SK-N-SH (cell line): ENCODE measurements around the gene PSME4.

ENCODE experiments used
- CHD2 ChIP-seq: fragments of 150-350 bp; IDR thresholded peaks from 2 replicates; pipeline ENCODE4 v1.6.1; 2018; ENCODE audit warnings: low read length; ENCODE audit not compliant: partially characterized antibody
- FOXJ3 ChIP-seq: sonication (generic); formaldehyde crosslinking; IDR thresholded peaks from 2 replicates; pipeline ENCODE4 v1.5.1; 2020; ENCODE audit warnings: mild to moderate bottlenecking, missing genetic modification reagents
- TF ChIP-seq, protein P1 (sequence below): fragments of 200-600 bp; sonication (generic); IDR thresholded peaks from 2 replicates; pipeline ENCODE4 v1.6.1; 2017; ENCODE audit warnings: antibody characterized with exemption, mild to moderate bottlenecking, moderate library complexity
- TF ChIP-seq, protein P2 (sequence below): IDR thresholded peaks from 2 replicates; pipeline ENCODE4 v1.4.0; 2012; ENCODE audit warnings: low read depth, borderline replicate concordance

DNA sequence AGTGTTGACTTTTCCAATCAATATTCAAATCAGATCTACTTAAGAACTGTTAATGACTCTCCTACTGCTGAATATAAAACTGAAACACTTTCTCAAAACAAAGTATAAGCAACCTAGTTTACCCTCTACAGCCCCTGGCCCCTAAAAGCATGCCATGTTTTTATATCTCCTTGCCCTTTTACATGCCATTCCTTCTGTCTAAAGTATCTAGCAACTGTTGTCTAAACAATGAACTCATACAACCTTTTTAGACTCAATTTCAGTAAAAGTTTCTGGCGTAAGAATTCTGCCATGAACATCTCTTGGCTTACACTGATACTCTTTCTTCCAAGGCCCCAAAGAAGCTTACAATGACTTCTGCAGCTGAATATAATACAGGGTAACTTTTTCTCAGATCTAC, 63.2 kb downstream of the PSME4 start:
- TF ChIP-seq FOXJ3 (CRISPR knock-in tag): no peak
- TF ChIP-seq, protein P1, sequence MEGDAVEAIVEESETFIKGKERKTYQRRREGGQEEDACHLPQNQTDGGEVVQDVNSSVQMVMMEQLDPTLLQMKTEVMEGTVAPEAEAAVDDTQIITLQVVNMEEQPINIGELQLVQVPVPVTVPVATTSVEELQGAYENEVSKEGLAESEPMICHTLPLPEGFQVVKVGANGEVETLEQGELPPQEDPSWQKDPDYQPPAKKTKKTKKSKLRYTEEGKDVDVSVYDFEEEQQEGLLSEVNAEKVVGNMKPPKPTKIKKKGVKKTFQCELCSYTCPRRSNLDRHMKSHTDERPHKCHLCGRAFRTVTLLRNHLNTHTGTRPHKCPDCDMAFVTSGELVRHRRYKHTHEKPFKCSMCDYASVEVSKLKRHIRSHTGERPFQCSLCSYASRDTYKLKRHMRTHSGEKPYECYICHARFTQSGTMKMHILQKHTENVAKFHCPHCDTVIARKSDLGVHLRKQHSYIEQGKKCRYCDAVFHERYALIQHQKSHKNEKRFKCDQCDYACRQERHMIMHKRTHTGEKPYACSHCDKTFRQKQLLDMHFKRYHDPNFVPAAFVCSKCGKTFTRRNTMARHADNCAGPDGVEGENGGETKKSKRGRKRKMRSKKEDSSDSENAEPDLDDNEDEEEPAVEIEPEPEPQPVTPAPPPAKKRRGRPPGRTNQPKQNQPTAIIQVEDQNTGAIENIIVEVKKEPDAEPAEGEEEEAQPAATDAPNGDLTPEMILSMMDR: no peak
- TF ChIP-seq CHD2: no peak
- TF ChIP-seq, protein P2, sequence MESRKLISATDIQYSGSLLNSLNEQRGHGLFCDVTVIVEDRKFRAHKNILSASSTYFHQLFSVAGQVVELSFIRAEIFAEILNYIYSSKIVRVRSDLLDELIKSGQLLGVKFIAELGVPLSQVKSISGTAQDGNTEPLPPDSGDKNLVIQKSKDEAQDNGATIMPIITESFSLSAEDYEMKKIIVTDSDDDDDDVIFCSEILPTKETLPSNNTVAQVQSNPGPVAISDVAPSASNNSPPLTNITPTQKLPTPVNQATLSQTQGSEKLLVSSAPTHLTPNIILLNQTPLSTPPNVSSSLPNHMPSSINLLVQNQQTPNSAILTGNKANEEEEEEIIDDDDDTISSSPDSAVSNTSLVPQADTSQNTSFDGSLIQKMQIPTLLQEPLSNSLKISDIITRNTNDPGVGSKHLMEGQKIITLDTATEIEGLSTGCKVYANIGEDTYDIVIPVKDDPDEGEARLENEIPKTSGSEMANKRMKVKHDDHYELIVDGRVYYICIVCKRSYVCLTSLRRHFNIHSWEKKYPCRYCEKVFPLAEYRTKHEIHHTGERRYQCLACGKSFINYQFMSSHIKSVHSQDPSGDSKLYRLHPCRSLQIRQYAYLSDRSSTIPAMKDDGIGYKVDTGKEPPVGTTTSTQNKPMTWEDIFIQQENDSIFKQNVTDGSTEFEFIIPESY: no peak
